ENCODE measurements around the gene EYA4.
A peak's percentile ranks its signal among the peaks of the same experiment; 100 is the strongest.

EYA4 gene

DNA sequence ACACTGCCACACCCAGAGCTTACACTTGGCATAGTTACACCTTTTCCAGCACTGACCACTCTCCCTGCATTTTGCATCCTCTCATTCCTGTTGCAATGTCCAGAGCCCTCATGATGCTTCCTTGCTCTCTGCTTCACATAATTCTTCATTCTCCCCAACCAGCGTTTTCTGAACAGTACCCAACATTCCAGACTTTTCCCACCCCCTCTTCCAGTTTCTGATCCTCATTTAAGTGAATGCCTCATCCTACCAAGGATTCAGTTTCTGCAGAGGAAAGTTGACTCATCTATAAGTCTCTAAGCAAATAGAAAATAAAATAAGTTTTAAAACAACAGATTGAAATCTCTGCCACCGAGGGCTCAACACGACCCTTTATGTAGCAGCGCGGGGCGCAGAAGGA, 326.5 kb downstream of the EYA4 start:
- Histone ChIP-seq H3K4me3 (ENCODE audit: low read depth, low read length) (no peak overlapping the region), H3K4me1 (ENCODE audit: control insufficient read depth, insufficient read depth, low read length) (no peaks in the 10 kb centered on the region), H3K27ac (ENCODE audit: extremely low read depth, low read depth, low read length) (no peak overlapping the region), H3K36me3 (ENCODE audit: control insufficient read depth in 2 of 2, insufficient read depth in 1 of 2, low read length in 2 of 2) (no peaks in the 10 kb centered on the region), H3K9me3 (ENCODE audit: control insufficient read depth, insufficient read depth, low read depth, low read length) (no peaks in the 10 kb centered on the region)
- ChIA-PET POLR2A (no interaction called here), CTCF (interaction anchor here (0.6 to 6.3 kb wide), 9 partner anchors 11 to 1762 kb away, joined by 3 to 349 read pairs (median 3); no protein-coding TSS in a partner anchor)
- TF ChIP-seq PBX3 (CRISPR knock-in tag; IDR thresholded peaks at IDR 0.05) = no peak
- TF ChIP-seq ZIC2 (tag by site-specific recombination; IDR thresholded peaks at IDR 0.05) = no peak
- TF ChIP-seq ZNF610 (tag by site-specific recombination; IDR thresholded peaks at IDR 0.05; ENCODE audit: borderline replicate concordance) = no peak
- no peak for TF ChIP-seq OVOL3 (tag by site-specific recombination; IDR thresholded peaks at IDR 0.05)
- no peak for TF ChIP-seq IKZF3 (tag by site-specific recombination; IDR thresholded peaks at IDR 0.05)
- no peak for TF ChIP-seq ZNF394 (tag by site-specific recombination; IDR thresholded peaks at IDR 0.05; ENCODE audit: borderline replicate concordance)
- TF ChIP-seq ZNF248 (tag by site-specific recombination; IDR thresholded peaks at IDR 0.05) = no peak
- TF ChIP-seq ZNF184 (tag by site-specific recombination; IDR thresholded peaks at IDR 0.05) = no peak
- no peak for TF ChIP-seq ZNF148 (tag by site-specific recombination; IDR thresholded peaks at IDR 0.05; ENCODE audit: borderline replicate concordance)
- TF ChIP-seq ZNF121 (tag by site-specific recombination; IDR thresholded peaks at IDR 0.05) = no peak
- TF ChIP-seq ZNF768 (tag by site-specific recombination; IDR thresholded peaks at IDR 0.05) = no peak
- no peak for TF ChIP-seq ZNF155 (tag by site-specific recombination; IDR thresholded peaks at IDR 0.05)
- TF ChIP-seq ZNF623 (tag by site-specific recombination; IDR thresholded peaks at IDR 0.05) = no peak

GRCh38 chr6:133568970-133569889, 328.1 kb downstream of the EYA4 start:
- H3K4me1 ChIP-seq (ENCODE audit: control insufficient read depth, insufficient read depth, low read length) = no peaks in the 10 kb centered on the region
- H3K9me3 ChIP-seq (ENCODE audit: control insufficient read depth, insufficient read depth, low read depth, low read length) = no peaks in the 10 kb centered on the region
- ChIA-PET CTCF (interaction anchor here (0.6 to 6.3 kb wide), 96 partner anchors 9 to 759 kb away, joined by 3 to 349 read pairs (median 4); no protein-coding TSS in a partner anchor), POLR2A (interaction anchor here (0.7 to 1.5 kb wide), 3 partner anchors 528 to 755 kb away, joined by 3 to 4 read pairs (median 4); partner anchors contain the start of gene RPS12)
- no peaks in the 10 kb centered on the region for H3K36me3 ChIP-seq (ENCODE audit: control insufficient read depth in 2 of 2, insufficient read depth in 1 of 2, low read length in 2 of 2)
- H3K27ac ChIP-seq (ENCODE audit: extremely low read depth, low read depth, low read length) = no peak overlapping the region; the same call in 1 of the 2 replicates
- H3K4me3 ChIP-seq (ENCODE audit: low read depth, low read length) = peak overlapping the region; percentile 49
- peak; percentile 17 for TF ChIP-seq SETDB1 (IDR thresholded peaks at IDR 0.05; ENCODE audit: insufficient read length, low read length)
- TF ChIP-seq ZNF660 (tag by site-specific recombination; IDR thresholded peaks at IDR 0.05) = peak; percentile 57; the same call in 1 of the 2 replicates
- peak; percentile 83 for TF ChIP-seq ZBTB17 (tag by site-specific recombination; IDR thresholded peaks at IDR 0.05)
- TF ChIP-seq ZBTB48 (tag by site-specific recombination; IDR thresholded peaks at IDR 0.05) = no peak
- TF ChIP-seq, protein P1, sequence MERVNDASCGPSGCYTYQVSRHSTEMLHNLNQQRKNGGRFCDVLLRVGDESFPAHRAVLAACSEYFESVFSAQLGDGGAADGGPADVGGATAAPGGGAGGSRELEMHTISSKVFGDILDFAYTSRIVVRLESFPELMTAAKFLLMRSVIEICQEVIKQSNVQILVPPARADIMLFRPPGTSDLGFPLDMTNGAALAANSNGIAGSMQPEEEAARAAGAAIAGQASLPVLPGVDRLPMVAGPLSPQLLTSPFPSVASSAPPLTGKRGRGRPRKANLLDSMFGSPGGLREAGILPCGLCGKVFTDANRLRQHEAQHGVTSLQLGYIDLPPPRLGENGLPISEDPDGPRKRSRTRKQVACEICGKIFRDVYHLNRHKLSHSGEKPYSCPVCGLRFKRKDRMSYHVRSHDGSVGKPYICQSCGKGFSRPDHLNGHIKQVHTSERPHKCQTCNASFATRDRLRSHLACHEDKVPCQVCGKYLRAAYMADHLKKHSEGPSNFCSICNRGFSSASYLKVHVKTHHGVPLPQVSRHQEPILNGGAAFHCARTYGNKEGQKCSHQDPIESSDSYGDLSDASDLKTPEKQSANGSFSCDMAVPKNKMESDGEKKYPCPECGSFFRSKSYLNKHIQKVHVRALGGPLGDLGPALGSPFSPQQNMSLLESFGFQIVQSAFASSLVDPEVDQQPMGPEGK (tag by site-specific recombination; IDR thresholded peaks at IDR 0.05) = peak; percentile 48
- TF ChIP-seq ZNF366 (tag by site-specific recombination; conservative IDR thresholded peaks at IDR 0.05) = peak; percentile 64
- TF ChIP-seq ZXDB (tag by site-specific recombination; IDR thresholded peaks at IDR 0.05) = 0 out of 2 replicates have a peak, but pooled peaks have one; percentile 18
- TF ChIP-seq ZNF791 (tag by site-specific recombination; IDR thresholded peaks at IDR 0.05) = no peak
- TF ChIP-seq ZNF335 (tag by site-specific recombination; conservative IDR thresholded peaks at IDR 0.05) = peak; percentile 69
- TF ChIP-seq ZBTB8A (tag by site-specific recombination; IDR thresholded peaks at IDR 0.05) = peak; percentile 66
- peak; percentile 70 for TF ChIP-seq ZNF600 (tag by site-specific recombination; IDR thresholded peaks at IDR 0.05)
- peak; percentile 34; the same call in 1 of the 2 replicates for TF ChIP-seq TRIM28 (IDR thresholded peaks at IDR 0.05; ENCODE audit: borderline replicate concordance, low read length)
- no peak for TF ChIP-seq ZNF223 (tag by site-specific recombination; IDR thresholded peaks at IDR 0.05)
- TF ChIP-seq ZNF561 (tag by site-specific recombination; IDR thresholded peaks at IDR 0.05; ENCODE audit: borderline replicate concordance) = peak; percentile 50; the same call in 1 of the 2 replicates
- peak; percentile 69; the same call in 1 of the 2 replicates for TF ChIP-seq ZNF184 (tag by site-specific recombination; IDR thresholded peaks at IDR 0.05)
- TF ChIP-seq ZNF24 (tag by site-specific recombination; IDR thresholded peaks at IDR 0.05) = no peak
- TF ChIP-seq ZNF654 (tag by site-specific recombination; IDR thresholded peaks at IDR 0.05; ENCODE audit: low read depth) = peak; percentile 86
